Measurements from ENCODE around the gene NUP214. TPM values are rescaled to one million over a fixed set of nuclear protein-coding genes. Genes with fewer than 3 reads are reported as not detected.
A peak's percentile ranks its signal among the peaks of the same experiment; 100 is the strongest.
"Not testable (repeated sequence)": the region's sequence is repeated elsewhere in the genome, so short reads cannot be mapped to it uniquely, and the experiment has no call there.

The NUP214 gene
- polyA plus RNA-seq, 3 donors: 45.7 to 52.0 (median 50.0) TPM

DNA sequence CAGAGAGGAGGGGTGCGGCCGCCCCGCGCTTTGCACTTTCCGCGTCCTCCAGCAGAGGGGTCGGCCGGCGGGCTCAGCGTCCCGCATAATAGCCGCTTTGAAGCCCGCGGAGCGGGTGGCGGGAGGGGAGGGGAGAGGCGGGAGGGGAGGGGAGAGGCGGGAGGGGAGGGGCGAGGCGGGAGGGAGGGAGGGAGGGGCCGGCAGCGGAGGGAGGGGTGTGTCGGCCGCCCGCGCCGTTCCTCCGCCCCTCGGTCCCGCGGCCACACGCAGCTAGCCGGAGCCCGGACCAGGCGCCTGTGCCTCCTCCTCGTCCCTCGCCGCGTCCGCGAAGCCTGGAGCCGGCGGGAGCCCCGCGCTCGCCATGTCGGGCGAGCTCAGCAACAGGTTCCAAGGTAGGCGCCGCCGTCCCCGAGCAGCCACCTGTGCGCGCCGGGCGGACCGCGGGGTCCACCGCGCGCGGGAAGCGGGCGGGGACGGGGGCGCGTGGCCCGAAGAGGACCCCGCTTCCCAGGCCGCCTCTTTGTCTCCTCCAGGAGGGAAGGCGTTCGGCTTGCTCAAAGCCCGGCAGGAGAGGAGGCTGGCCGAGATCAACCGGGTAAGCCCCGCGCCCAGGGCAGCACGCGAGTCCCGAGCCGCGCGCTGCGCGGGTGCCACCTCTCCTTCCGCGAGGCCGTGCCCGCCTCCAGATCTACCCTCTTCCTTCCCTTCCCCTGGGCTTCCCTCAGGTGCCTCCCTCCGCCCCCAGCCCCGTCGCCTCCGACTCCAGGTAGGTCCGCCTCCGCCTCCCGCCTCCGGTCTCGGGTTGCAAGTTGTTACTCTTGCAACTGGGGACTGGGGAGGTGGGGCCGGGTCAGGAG lies 28.9 kb upstream of the NUP214 start, which contains the start of gene AIF1L:
AIF1L (plus strand) TSS at position 263 of the 857 bp plus-strand sequence; CDS start at position 362, 99 bp downstream.
- peak in 1 of 3 donors; percentile 58 for DNase-seq (ENCODE audit: low read depth in 3 of 3, low spot score in 2 of 3)

DNA sequence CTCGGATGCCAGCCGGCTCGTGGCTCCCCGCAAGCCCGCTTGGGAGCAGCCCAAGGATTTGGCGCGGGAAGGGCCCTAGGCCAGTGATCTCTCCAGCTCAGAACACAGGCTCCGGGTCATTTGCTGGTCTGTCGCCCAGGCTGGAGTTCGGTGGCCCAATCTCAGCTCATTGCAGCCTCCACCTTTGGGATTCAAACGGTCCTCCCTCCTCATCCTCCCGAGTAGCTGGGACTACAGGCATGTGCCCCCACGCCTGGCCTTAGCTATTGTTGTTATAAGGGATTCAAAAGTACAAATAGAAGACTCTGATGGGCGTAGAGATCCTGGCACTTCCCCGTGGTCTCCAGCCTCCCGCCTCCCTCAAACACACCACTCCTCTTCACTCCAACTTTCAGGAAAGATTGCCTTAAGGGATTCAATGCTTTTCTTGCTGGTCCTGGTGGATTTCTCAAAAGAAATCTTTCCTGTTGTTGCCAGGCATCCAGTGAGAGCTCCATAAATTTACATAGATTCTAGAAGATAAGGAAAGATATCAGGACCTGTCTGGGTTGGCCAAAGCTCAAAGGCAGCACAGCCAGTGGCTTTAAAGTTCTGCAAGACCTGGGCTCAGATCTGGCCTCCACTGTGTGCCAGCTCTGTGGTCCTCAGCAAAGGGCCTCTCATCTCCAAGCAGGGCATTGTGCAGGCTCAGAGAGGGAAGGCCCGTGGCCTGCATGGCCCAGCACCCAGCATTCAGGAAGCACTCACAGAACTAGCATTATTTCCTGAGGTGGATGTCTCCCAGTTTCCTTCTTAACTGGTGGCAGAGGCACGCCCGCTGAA lies 28.0 kb upstream of the NUP214 start:
- DNase-seq (ENCODE audit: low read depth in 3 of 3, low spot score in 2 of 3): no peak

DNA sequence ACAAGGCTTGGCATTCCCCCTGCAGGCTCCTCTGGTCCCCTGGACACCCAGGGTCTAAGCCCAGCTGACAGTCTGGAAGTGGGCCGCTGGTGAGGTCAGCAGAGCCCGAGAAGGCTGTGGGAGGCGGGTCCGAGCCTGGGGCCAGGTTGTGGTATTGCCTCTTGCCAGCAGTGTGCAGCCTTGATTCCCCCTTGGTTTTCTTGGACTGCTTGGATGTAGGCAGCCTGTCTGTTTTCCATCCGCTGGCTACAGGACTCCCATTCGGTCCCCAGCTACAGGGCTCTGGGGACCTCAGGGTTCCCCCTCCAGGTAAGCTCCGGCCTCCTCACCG lies 27.5 kb upstream of the NUP214 start:
- DNase-seq (ENCODE audit: low read depth in 3 of 3, low spot score in 2 of 3): no peak

DNA sequence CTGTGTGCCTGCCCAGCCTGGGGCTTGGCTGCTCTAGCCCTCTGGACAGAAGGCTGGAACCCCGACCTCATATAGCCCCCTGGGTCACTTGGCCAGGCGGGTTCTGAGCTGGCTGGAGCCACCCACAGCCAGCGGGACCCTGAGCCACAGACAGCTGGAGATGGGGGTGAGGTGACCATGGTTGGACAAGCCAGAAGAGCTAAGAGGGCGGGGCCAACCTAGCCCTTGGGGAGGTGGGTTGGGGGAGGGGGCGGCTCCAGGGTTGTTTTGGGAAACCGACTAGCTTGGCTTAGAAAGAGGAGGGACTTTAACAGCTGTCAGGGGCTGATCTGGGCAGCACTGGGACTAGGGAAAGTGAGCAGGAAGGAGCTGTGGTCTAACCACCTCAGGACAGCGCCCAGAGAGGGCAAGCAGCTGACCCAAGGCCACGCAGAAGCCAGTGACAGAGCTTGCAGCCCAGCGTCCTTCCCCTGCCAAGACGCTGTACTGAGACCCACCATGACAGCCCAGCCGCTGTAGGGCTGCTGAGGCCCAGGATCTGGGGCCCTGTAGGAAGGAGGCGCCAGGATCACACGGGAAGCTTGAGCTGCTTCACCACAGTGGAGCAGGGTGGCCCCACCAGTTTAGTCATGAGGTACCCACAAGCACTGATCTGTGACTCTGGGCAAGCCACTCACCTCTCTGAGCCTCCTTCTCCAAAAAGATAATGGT lies 26.8 kb upstream of the NUP214 start:
- DNase-seq (ENCODE audit: low read depth in 3 of 3, low spot score in 2 of 3): no peak

DNA sequence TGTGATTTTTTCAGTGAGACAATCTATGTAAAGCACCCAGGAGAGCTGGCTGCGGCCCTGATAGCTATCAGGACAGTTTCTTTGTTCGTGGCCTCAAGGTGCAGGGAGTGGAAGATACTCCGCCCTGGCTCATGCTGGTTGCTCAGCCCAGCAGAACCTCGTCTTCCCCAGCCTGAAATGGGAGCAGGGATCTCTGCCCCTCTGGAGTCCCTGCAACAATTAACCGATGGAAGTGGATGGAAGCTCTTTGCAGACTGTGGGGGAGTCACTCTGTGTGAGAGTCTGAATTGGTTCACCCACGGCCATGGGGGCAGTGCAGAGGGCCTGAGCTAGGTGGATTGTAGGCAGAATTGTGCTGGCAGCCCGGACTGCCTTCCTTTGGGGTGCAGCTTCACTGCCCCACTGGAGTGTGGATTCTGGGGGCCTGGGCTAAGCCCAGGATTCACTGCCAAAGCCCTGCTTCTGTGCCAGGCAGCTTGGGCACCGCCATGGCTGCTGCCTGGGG lies 26.2 kb upstream of the NUP214 start:
- no peak for DNase-seq (ENCODE audit: low read depth in 3 of 3, low spot score in 2 of 3)

DNA sequence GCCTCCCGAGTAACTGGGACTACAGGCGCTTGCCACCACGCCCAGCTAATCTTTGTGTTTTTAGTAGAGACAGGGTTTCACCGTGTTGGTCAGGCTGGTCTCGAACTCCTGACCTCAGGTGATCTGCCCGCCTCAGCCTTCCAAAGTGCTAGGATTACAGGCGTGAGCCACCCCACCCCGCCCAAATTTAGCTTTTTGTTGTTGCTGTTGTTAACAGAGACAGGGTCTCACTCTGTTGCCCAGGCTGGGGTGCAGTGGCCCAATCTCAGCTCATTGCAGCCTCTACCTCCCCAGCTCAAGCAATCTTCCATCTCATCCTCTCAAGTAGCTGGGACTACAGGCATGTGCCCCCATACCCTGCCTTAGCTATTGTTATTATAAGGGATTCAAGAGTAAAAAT lies 25.5 kb upstream of the NUP214 start:
- DNase-seq (ENCODE audit: low read depth in 3 of 3, low spot score in 2 of 3): not testable (repeated sequence)

DNA sequence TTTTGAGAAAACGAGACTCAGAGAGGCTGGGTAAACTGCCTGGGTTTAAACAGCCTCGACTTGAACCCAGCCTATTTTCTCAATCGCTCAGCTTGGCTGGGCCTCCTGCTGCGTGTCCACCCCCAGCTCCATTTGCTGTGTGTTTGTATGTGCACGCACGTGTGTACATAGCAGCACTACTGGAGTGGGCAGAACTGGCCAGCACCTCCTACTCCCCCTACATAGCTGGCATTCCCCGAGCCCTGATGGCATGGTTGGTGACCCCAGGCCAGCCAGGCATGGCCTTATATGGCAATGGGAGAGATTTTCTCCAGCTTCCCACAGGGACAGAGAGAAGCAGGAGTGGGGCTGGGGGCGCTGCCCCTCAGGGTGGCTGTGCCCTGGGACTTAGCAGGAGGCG lies 24.9 kb upstream of the NUP214 start:
- DNase-seq (ENCODE audit: low read depth in 3 of 3, low spot score in 2 of 3): peak; percentile 53 to 67 (median 66)

DNA sequence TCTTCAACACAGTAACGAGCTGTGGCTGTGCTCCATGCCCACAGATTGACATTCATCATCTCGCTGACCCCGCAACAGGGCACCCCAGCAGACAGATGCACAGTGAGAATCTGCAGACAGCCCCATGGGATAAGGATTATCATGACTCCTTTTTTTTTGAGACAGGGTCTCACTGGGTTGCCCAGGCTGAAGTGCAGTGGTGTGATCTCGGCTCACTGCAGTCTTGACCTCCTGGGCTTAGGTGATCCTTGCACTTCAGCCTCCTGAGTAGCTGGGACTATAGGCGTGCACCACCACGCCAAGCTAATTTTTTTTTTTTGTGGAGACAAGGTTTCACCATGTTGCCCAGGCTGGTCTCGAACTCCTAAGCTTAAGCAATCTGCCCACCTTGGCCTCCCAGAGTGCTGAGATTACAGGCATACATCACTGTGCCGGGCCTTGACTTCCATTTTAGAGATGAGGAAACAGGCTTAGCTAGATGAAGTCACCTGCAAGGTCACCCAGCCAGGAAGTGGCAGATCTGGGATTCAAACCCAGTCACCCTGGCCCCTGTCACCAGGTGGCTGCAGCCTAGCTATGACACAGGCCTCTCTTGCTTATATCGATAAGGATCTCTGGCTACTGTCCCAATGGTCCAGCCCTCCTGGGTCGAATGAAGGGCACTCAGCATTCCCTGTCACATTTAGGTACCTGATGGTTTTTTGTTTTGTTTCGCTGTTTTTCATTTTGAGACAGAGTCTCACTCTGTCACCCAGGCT lies 24.0 kb upstream of the NUP214 start:
- DNase-seq (ENCODE audit: low read depth in 3 of 3, low spot score in 2 of 3): no peak

DNA sequence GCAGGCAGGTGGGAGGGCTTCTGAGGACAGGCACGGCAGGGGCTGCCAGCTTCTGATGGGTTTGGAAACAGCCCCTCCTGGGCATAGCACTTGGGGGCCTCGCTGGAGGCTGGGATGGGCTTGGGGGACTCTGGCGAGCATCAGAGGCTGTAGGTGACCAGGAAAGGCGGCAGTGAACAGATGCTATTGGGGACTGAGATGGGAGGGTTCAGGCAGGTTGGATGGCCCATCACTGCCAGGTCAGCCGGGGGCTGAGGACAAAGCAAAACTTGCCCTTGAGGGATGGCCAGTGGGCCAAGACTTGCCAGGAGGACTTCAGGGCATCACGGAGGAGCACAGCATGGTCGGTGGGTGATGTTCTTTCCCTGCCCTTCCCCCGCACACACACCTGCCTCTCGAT lies 22.4 kb upstream of the NUP214 start:
- DNase-seq (ENCODE audit: low read depth in 3 of 3, low spot score in 2 of 3): no peak

DNA sequence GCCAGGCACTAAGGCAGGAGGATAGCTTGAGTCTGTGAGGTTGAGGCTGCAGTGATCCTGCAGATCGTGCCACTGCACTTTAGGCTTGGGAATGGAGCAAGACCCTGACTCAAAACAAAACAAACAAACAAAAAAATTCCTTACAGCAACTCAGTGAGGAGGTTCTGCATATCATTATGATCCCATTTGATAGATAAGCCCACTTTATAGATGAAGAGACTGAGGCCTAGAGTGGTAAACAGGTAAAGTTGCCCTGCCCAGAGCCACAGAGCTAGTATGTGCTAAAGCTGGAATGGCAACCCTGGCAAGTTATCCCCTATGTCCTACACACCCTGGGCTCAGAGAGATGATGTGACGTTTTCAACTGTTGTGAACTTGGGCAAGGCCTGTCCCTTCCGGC lies 21.9 kb upstream of the NUP214 start:
- no peak for DNase-seq (ENCODE audit: low read depth in 3 of 3, low spot score in 2 of 3)

DNA sequence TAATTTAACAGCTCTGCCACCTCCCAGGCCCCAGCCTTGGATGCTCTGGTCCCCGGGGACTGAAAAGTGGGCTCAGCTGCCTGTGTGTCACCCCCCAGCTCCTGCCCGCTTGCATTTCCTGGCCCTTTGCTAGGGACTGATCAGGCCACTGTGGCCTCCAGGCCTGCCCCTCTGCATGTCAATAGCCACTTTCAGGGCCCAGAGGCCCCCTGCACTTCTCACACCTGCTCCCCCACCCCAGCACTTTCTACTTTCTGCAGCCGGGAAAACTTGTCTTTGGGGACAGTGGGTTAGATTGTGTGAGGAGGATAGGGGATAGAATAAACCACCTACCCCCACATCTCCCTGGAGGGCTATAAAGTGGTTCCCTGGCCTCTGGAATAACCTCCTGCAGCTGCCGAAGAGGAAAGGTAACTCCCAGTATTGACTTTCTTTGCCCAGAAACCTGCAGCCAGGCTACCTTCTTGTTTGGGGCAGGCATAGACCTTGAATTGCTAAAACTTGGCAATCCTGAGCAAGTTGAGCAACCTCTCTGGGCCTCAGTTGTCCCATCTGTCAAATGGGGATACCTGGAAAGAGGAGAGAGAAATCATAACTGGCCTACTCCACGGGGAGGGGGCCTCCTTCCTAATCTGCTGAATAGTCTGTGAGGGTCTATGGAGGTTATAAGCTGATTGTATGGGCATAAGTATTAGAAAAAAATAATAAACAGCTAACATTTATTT lies 21.2 kb upstream of the NUP214 start:
- no peak for DNase-seq (ENCODE audit: low read depth in 3 of 3, low spot score in 2 of 3)

DNA sequence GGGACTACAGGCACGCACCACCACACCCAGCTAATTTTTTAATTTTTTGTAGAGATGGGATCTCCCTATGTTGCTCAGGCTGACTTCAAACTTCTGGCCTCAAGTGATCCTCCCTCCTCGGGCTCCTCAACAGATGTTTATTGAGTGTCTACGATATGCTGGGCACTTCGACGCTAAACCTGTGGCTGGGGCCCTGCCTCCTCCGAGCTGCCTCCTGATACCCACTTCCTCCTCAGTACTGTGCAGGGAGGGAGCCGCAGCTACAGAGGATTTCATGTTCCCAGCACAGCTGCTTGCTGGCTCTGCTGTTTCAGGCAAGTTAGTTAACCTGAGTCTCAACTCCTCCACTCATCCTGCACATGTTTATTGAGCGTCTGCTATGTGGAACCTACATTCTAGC lies 19.4 kb upstream of the NUP214 start:
- DNase-seq (ENCODE audit: low read depth in 3 of 3, low spot score in 2 of 3): no peak

DNA sequence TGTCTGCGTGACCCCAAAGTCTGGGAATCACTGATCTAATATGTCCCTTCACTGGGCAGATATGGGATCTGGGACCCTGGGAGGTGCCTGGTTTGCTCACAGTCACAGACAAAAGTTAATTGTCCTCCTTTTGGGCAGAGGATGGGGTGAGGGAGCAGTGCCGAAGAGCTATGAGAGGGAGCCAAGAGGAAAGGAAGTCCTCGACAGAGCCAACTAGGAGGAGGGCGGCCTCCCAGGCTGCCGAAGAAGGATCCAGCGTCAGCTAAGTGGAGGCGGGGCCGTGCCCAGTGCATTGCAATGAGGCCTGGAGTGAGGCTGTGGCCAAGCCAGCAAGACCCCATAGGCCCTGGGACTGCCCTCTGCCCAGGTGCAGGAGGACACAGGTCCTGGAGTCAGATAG lies 17.6 kb upstream of the NUP214 start:
- DNase-seq (ENCODE audit: low read depth in 3 of 3, low spot score in 2 of 3): no peak

DNA sequence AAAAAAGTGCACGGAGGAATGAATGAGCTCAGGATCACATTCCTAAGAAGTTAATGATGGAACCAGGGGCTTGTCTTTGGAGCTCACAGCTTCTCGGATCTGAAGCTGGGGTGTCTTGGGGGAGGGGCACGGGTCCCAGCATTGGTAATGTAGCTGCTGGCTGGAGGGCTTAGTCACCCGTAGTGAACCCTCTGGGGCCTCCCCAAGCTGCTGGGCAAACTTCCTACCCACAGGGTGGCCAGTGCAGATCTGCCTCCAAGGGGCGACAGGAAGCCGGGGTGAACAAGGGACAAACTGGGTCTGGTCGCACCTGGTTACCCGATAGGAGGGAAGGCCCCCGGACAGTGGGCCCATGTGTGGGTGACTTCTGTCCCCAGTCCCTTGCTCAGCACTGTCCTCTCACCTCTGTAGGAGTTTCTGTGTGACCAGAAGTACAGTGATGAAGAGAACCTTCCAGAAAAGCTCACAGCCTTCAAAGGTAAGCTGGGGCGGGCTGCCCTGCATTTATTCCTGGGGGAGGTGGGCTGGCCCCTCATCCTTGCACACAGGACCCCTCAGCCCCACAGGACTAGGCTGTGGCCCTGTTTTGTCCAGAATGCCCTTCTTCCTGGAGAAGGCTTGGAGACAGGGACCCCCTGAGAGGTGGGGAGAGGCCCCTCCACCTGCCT lies 14.1 kb upstream of the NUP214 start:
- no peak for DNase-seq (ENCODE audit: low read depth in 3 of 3, low spot score in 2 of 3)

DNA sequence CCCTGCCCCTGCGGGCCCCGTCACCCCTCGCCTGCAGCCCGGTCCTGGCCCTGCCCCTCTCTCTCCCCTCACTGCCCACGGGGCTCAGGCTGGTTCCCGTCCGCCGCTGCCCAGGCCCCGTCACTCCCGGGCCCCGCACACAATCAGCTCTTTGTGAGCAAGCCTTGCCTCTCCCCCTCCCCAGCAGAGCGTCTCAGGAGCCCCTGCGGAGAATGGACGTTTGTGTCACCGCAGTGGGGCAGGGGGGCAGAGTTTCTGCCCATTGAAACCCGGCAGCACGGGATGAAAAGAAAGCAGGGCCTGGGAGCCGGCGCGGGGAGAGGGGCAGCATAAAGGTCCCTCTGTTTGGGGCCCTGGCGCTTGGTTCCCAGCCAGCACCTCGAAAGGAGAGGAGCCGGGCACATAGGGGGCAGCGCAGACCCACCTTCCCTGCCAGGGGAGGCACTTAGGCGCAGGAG lies 13.5 kb upstream of the NUP214 start:
- DNase-seq (ENCODE audit: low read depth in 3 of 3, low spot score in 2 of 3): no peak

DNA sequence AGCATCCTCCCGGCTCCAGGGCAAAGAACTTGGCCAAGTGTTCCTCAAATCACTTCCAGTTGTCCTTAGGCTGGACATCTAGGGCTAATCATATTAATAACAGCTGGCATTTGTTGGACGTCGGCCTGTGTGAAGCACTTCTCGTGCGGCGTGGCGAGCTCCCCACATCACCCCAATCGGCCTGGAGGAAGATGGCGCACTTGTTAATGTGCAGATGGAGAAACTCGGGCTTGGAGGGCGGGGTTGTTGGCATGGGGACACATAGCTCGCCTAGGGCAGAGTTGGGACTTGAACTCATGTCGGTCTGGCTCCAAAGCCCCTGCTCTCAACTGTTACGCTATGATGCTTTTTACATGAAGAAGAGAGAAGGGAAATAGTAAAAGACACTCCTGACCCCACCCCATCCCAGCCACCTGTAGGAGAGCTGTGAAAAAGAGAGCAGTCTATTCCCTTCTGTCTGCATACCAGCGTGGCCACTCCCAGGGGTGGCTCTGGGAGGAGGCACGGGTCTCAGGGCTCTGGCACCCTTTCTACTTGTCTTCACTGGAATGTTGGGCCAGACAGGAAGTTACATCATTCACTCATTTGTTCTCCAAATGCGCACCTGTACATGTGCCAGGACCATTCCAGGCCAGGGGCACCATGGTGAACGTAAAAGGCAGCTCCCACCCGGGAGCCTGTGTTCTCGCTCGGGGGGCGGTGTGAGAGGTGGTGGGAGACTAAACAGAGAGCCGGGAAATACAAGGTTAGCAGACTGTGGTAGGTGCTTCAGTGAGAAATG lies 12.8 kb upstream of the NUP214 start:
- no peak for DNase-seq (ENCODE audit: low read depth in 3 of 3, low spot score in 2 of 3)

DNA sequence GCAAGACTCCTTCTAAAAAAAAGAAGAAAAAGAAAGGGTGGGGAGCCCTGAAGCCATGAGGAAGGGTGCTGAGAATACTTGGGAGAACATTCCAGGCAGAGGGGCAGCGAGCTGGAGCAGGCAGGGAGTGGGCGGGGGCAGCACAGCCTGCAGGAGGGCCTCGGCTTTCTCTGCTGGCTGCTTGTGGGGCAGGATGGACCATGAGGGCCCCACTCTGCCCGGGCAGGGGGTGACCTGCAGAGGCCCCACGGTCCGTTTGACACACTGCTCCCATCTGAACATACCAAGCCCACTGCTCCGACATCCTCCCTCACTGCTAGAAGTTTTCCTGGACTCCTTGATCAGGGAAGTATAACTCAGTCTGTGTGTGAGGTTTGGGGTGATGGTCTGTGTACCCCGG lies 11.7 kb upstream of the NUP214 start:
- no peak for DNase-seq (ENCODE audit: low read depth in 3 of 3, low spot score in 2 of 3)

DNA sequence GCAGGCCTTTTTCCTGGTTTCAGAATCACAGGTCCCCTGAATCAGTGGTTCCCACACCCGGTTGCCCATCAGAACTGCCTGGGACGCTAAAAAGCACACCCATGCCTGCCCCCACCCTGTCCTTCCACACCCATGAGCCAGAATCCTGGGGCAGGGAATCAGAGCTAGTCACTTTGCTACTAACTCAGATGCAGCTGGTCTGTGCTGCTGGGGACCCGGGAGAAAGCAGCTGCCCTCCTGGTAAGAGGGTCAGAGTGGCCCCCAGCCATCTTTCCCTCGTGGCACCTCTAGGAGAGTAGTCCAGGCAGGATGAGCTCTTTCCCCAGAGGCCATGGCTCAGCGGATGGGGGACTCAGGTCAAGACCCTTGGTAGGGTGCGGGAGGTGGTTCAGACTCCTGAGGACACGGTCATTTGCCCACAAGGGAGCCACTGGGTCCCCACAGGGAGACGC lies 11.3 kb upstream of the NUP214 start:
- DNase-seq (ENCODE audit: low read depth in 3 of 3, low spot score in 2 of 3): no peak

Data from right renal cortex interstitium (tissue), 3 donors.